IMR-90 (cell line): ENCODE data around the gene SLIT3. TPM values are rescaled to one million over a fixed set of nuclear protein-coding genes. Genes with fewer than 3 reads are reported as not detected.

ENCODE experiments used
- ATAC-seq: fragments of 200-7000 bp; cut with Tn5 transposase; 2 replicates; pipeline ENCODE4 v1.9.1; 2020; ENCODE audit warnings: low read depth, mild to moderate bottlenecking, moderate library complexity
- BruUV-seq: library from RNA; stranded (reverse); fragments of 400-500 nt; replicated peaks from 2 replicates; lab custom pipeline; 2021; lab: Mats Ljungman, UMichigan
- CTCF ChIA-PET: fragments of 300-600 bp; formaldehyde crosslinking; extraction: SDS; loops from one replicate; lab custom pipeline; 2021; ENCODE audit warnings: antibody characterized with exemption; lab: Yijun Ruan, JAX
- POLR2A ChIA-PET: fragments of 300-600 bp; sonication (Branson Sonifier 250); formaldehyde crosslinking; loops from one replicate; lab custom pipeline; 2022; ENCODE audit warnings: antibody characterized with exemption; ENCODE audit not compliant: unreplicated experiment; lab: Charles Lee
- DNase-seq: peaks from one replicate; pipeline ENCODE4 v3.0.0; 2013
- H2AFZ ChIP-seq: replicated peaks from 2 replicates; pipeline ENCODE3; 2013; ENCODE audit warnings: low read length, mild to moderate bottlenecking; ENCODE audit not compliant: poor library complexity
- H2AK5ac ChIP-seq: 2 replicates; pipeline ENCODE4 v1.6.1; 2013; ENCODE audit warnings: low read depth, low read length, inconsistent platforms
- H2AK9ac ChIP-seq: replicated peaks from 2 replicates; pipeline ENCODE3; 2013; ENCODE audit warnings: mild to moderate bottlenecking, low read depth, low read length, moderate library complexity; ENCODE audit not compliant: poor library complexity
- H2BK120ac ChIP-seq: 2 replicates; pipeline ENCODE4 v1.6.1; 2013; ENCODE audit warnings: low read depth, low read length, inconsistent platforms
- H2BK15ac ChIP-seq: 3 replicates; pipeline ENCODE4 v1.6.1; 2013; ENCODE audit warnings: low read depth, low read length, inconsistent platforms
- H2BK20ac ChIP-seq: 2 replicates; pipeline ENCODE4 v1.6.1; 2013; ENCODE audit warnings: low read depth, mild to moderate bottlenecking, inconsistent platforms, low read length, moderate library complexity
- H2BK5ac ChIP-seq: 2 replicates; pipeline ENCODE4 v1.6.1; 2013; ENCODE audit warnings: mild to moderate bottlenecking, low read depth, low read length, inconsistent platforms; ENCODE audit not compliant: poor library complexity, severe bottlenecking
- H3K14ac ChIP-seq: replicated peaks from 2 replicates; pipeline ENCODE4 v1.6.1; 2013; ENCODE audit warnings: low read depth, low read length, inconsistent platforms
- H3K18ac ChIP-seq: 2 replicates; pipeline ENCODE4 v1.6.1; 2013; ENCODE audit warnings: low read depth, low read length, control low read depth
- H3K23ac ChIP-seq: 2 replicates; pipeline ENCODE4 v1.6.1; 2013; ENCODE audit warnings: low read depth, low read length, inconsistent platforms
- H3K27ac ChIP-seq: 2 replicates; pipeline ENCODE4 v1.5.1; 2013; ENCODE audit warnings: mild to moderate bottlenecking, control low read depth, low read length; ENCODE audit not compliant: insufficient read depth
- H3K27me3 ChIP-seq: 2 replicates; pipeline ENCODE4 v1.6.1; 2013; ENCODE audit warnings: low read length; ENCODE audit not compliant: control insufficient read depth, insufficient read depth
- H3K36me3 ChIP-seq: 2 replicates; pipeline ENCODE4 v1.6.1; 2013; ENCODE audit warnings: low read length, mixed read lengths; ENCODE audit not compliant: control insufficient read depth, insufficient read depth
- H3K4ac ChIP-seq: 2 replicates; pipeline ENCODE4 v1.6.1; 2013; ENCODE audit warnings: low read depth, low read length, inconsistent platforms
- H3K4me1 ChIP-seq: 2 replicates; pipeline ENCODE4 v1.6.1; 2013; ENCODE audit warnings: low read length, mixed read lengths; ENCODE audit not compliant: control insufficient read depth, insufficient read depth
- H3K4me2 ChIP-seq: 2 replicates; pipeline ENCODE4 v1.6.1; 2013; ENCODE audit warnings: low read depth, mild to moderate bottlenecking, control low read depth, low read length, moderate library complexity
- H3K4me3 ChIP-seq: 2 replicates; pipeline ENCODE4 v1.5.1; 2013; ENCODE audit warnings: low read depth, mild to moderate bottlenecking, control low read depth, low read length, moderate library complexity; ENCODE audit not compliant: insufficient read depth
- H3K56ac ChIP-seq: 2 replicates; pipeline ENCODE4 v1.6.1; 2013; ENCODE audit warnings: low read length, inconsistent platforms; ENCODE audit not compliant: insufficient read depth; ENCODE audit errors: extremely low read depth
- H3K79me1 ChIP-seq, 2 experiments: 2 replicates each; pipeline ENCODE4 v1.6.1; 2013; ENCODE audit warnings: low read length in 2 of 2, inconsistent platforms in 1 of 2, low read depth in 1 of 2
- H3K9ac ChIP-seq: 2 replicates; pipeline ENCODE4 v1.6.1; 2013; ENCODE audit warnings: low read depth, low read length, control low read depth
- H3K9me1 ChIP-seq: 2 replicates; pipeline ENCODE4 v1.6.1; 2013; ENCODE audit warnings: low read length, inconsistent platforms; ENCODE audit not compliant: insufficient read depth
- H3K9me3 ChIP-seq: 2 replicates; pipeline ENCODE4 v1.6.1; 2013; ENCODE audit warnings: low read length; ENCODE audit not compliant: control insufficient read depth, insufficient read depth
- H4K20me1 ChIP-seq: 2 replicates; pipeline ENCODE4 v1.6.1; 2013; ENCODE audit warnings: low read length, inconsistent platforms; ENCODE audit not compliant: insufficient read depth
- H4K5ac ChIP-seq: 2 replicates; pipeline ENCODE4 v1.6.1; 2013; ENCODE audit warnings: mild to moderate bottlenecking, low read depth, low read length, control low read depth
- H4K8ac ChIP-seq, 2 experiments: 2 replicates each; pipeline ENCODE4 v1.6.1; 2013; ENCODE audit warnings: low read depth in 2 of 2, low read length in 2 of 2, control low read depth in 1 of 2, inconsistent platforms in 1 of 2
- H4K91ac ChIP-seq: 2 replicates; pipeline ENCODE4 v1.6.1; 2013; ENCODE audit warnings: low read depth, low read length, inconsistent platforms; ENCODE audit not compliant: insufficient read depth
- BHLHE40 ChIP-seq: fragments of 150-350 bp; IDR thresholded peaks from 2 replicates; pipeline ENCODE4 v1.6.1; 2016; ENCODE audit warnings: mild to moderate bottlenecking, low read depth, low read length
- CHD1 ChIP-seq: IDR thresholded peaks from 2 replicates; pipeline ENCODE4 v1.6.1; 2012; ENCODE audit warnings: low read depth, low read length, improper control_type of control experiment
- MAFK ChIP-seq: IDR thresholded peaks from 2 replicates; pipeline ENCODE4 v1.6.1; 2012; ENCODE audit warnings: low read depth, low read length, improper control_type of control experiment
- MAZ ChIP-seq: IDR thresholded peaks from 2 replicates; pipeline ENCODE4 v1.6.1; 2012; ENCODE audit warnings: low read depth, mild to moderate bottlenecking, low read length, improper control_type of control experiment, moderate library complexity, borderline replicate concordance
- POLR2A ChIP-seq: IDR thresholded peaks from 2 replicates; pipeline ENCODE4 v1.6.1; 2012; ENCODE audit warnings: mild to moderate bottlenecking, low read depth, low read length
- USF2 ChIP-seq: fragments of 150-350 bp; IDR thresholded peaks from 2 replicates; pipeline ENCODE4 v1.6.1; 2017; ENCODE audit warnings: mild to moderate bottlenecking, antibody characterized with exemption, low read length, low read depth
- WGBS, 2 experiments: methylation state at CpG; one replicate each; pipeline versions ENCODE4 v1.1.5 to v1.1.7; 2013; ENCODE audit warnings: missing lambda C conversion rate in 2 of 2; ENCODE audit not compliant: insufficient read length in 1 of 2; ENCODE audit errors: extremely low coverage in 2 of 2; 5-methylcytosine and 5-hydroxymethylcytosine counted together
- dilution Hi-C: fragments of 300-500 bp; cut with HindIII; formaldehyde crosslinking; loops from one replicate; pipeline ENCODE4 v1.14.3; 2018; ENCODE audit warnings: low sequenced_read_pairs; ENCODE audit not compliant: unreplicated experiment
- in situ Hi-C: fragments of 300-500 bp; cut with MboI; formaldehyde crosslinking; loops from 3 replicates; pipeline ENCODE4 v1.14.3; 2019; ENCODE audit warnings: low sequenced_read_pairs, inconsistent platforms, mixed read lengths
- intact Hi-C: fragments of 100-400 bp; cut with micrococcal nuclease; formaldehyde crosslinking; loops from 2 replicates; pipeline ENCODE4 v1.10.0; 2022
- polyA plus RNA-seq, 3 experiments: library from polyadenylated mRNA; depleted of rRNA; stranded (reverse); fragments of >200 nt; gene quantifications; 2 replicates each; pipeline ENCODE4 v1.2.3, GENCODE V29; 2012; ENCODE audit warnings: low replicate concordance in 1 of 3
- total RNA-seq: library from RNA; depleted of rRNA; stranded (reverse); fragments of >200 nt; gene quantifications from 2 replicates; pipeline ENCODE4 v1.2.3, GENCODE V29; 2012

The SLIT3 gene
- total and polyA plus RNA-seq, 2 of the 4 experiments (the other 2 are of a cell fraction) = 0.18 to 0.50 TPM

- Histone ChIP-seq H3K56ac (no peak overlapping the region), H3K4me1 (no peaks in the 10 kb centered on the region; the same call in 1 of the 2 replicates), H2BK20ac (no peak overlapping the region), H3K79me1 (no peaks in the 10 kb centered on the region), H3K18ac (no peak overlapping the region), H4K5ac (no peak overlapping the region), H2BK15ac (no peak overlapping the region), H2AK9ac (no peak overlapping the region), H2BK120ac (no peak overlapping the region), H4K20me1 (no peaks in the 10 kb centered on the region), H2BK5ac (no peak overlapping the region), H2AFZ (no peak overlapping the region), H3K27me3 (no peaks in the 10 kb centered on the region), H3K4ac (no peak overlapping the region), H3K36me3 (no peaks in the 10 kb centered on the region), H3K14ac (no peak overlapping the region), H4K91ac (no peak overlapping the region), H3K23ac (no peak overlapping the region), H3K4me3 (no peak overlapping the region), H3K9ac (no peak overlapping the region), H3K4me2 (no peak overlapping the region), H3K9me1 (no peaks in the 10 kb centered on the region), H3K27ac (no peak overlapping the region), H2AK5ac (no peak overlapping the region), H3K9me3 (no peaks in the 10 kb centered on the region), H4K8ac (no peak overlapping the region)
- in situ Hi-C loops = no loop called here
- POLR2A ChIA-PET = no interaction called here
- no CpG with 5 or more reads among the region's 3 CpGs for WGBS, 2 experiments
- BruUV-seq = no TSS peak
- no peak for TF ChIP-seq POLR2A
- TF ChIP-seq MAZ = no peak
- no peak for TF ChIP-seq CHD1
- no peak for TF ChIP-seq MAFK
- TF ChIP-seq USF2 = no peak
- TF ChIP-seq BHLHE40 = no peak
- CTCF ChIA-PET = no interaction called here
- intact Hi-C loops = no loop called here
- DNase-seq (no peak), ATAC-seq (no peak)
- dilution Hi-C loops = no loop called here
These were observed 336.8 kb downstream of the SLIT3 start for GRCh38 chr5:168964182-168964581.
